ENCODE measurements around the gene FANCE.
"Not testable (repeated sequence)": the region's sequence is repeated elsewhere in the genome, so short reads cannot be mapped to it uniquely, and the experiment has no call there.

FANCE gene

GRCh38 chr6:35432291-35432690 is 19.8 kb upstream of the FANCE start:
- Histone ChIP-seq H2BK120ac (ENCODE audit: low read depth, low read length) (no peak overlapping the region), H4K8ac (ENCODE audit: low read depth, low read length) (no peak overlapping the region)

GRCh38 chr6:35432702-35433101 is 19.4 kb upstream of the FANCE start:
- peaks cover 11 to 17% of the 10 kb centered on the region in 2 donors for H3K9me3 ChIP-seq (replicated peaks in 1 of 2; ENCODE audit: control insufficient read depth in 2 of 2, insufficient read depth in 1 of 2, low read depth in 1 of 2, low read length in 2 of 2)
- H3K4me3 ChIP-seq (ENCODE audit: low read length in 2 of 2) = not testable (repeated sequence)
- WGBS, 2 donors (ENCODE audit: extremely low coverage in 2 of 2, insufficient read length in 2 of 2, insufficient replicate concordance in 1 of 2) = no CpG with 5 or more reads among the region's 3 CpGs

More at GRCh38 chr6:35432291-35432690, 19.8 kb upstream of the FANCE start:
- H3K4me3 ChIP-seq (ENCODE audit: low read length in 2 of 2) = no peak overlapping the region
- no peak overlapping the region for H3K23ac ChIP-seq (ENCODE audit: low read depth, low read length, poor library complexity)
- no peak overlapping the region for H3K14ac ChIP-seq (ENCODE audit: low read length)
- no peak overlapping the region for H3K4ac ChIP-seq (ENCODE audit: low read length)
- H3K27me3 ChIP-seq (ENCODE audit: control insufficient read depth in 3 of 3, insufficient read depth in 3 of 3, low read depth in 1 of 3, low read length in 3 of 3) = no peaks in the 10 kb centered on the region
- DNase-seq (ENCODE audit: low spot score) = no peak
- no peak overlapping the region for H2BK5ac ChIP-seq (ENCODE audit: low read length)
- H2AFZ ChIP-seq (ENCODE audit: low read length) = no peak overlapping the region
- no CpG with 5 or more reads among the region's 4 CpGs for WGBS, 2 donors (ENCODE audit: extremely low coverage in 2 of 2, insufficient read length in 2 of 2, insufficient replicate concordance in 1 of 2)
- H2BK12ac ChIP-seq (ENCODE audit: low read length) = no peak overlapping the region
- peaks cover 0 to 2% of the 10 kb centered on the region in 2 donors for H3K36me3 ChIP-seq (replicated peaks in 1 of 2; ENCODE audit: control insufficient read depth in 2 of 2, insufficient read depth in 2 of 2, low read length in 2 of 2)
- no peak overlapping the region for H2BK15ac ChIP-seq (ENCODE audit: low read length)
- H3K27ac ChIP-seq (replicated peaks; ENCODE audit: low read length) = no peak overlapping the region
- H2AK5ac ChIP-seq (ENCODE audit: low read depth, low read length) = no peak overlapping the region
- H3K4me1 ChIP-seq (ENCODE audit: control insufficient read depth in 2 of 2, insufficient read depth in 1 of 2, low read depth in 1 of 2, low read length in 2 of 2) = peaks cover 0 to 1% of the 10 kb centered on the region in 2 donors
- no peaks in the 10 kb centered on the region for H3K79me1 ChIP-seq (ENCODE audit: low read depth, low read length)
- H3K18ac ChIP-seq (ENCODE audit: low read length) = no peak overlapping the region
- no peak overlapping the region for H3K4me2 ChIP-seq (ENCODE audit: insufficient read depth, low read length, poor library complexity, severe bottlenecking)
- peaks cover 11 to 17% of the 10 kb centered on the region in 2 donors for H3K9me3 ChIP-seq (replicated peaks in 1 of 2; ENCODE audit: control insufficient read depth in 2 of 2, insufficient read depth in 1 of 2, low read depth in 1 of 2, low read length in 2 of 2)
- H4K91ac ChIP-seq (ENCODE audit: low read depth, low read length, poor library complexity) = no peak overlapping the region
- no peak overlapping the region for H3K9ac ChIP-seq (ENCODE audit: low read depth, low read length, poor library complexity)

GRCh38 chr6:35435074-35435837 is 16.9 kb upstream of the FANCE start:
- peaks cover 0 to 2% of the 10 kb centered on the region in 2 donors for H3K9me3 ChIP-seq (replicated peaks in 1 of 2; ENCODE audit: control insufficient read depth in 2 of 2, insufficient read depth in 1 of 2, low read depth in 1 of 2, low read length in 2 of 2)
- no peak overlapping the region for H4K8ac ChIP-seq (ENCODE audit: low read depth, low read length)
- H3K18ac ChIP-seq (ENCODE audit: low read length) = peak overlapping the region; percentile 61
- H3K36me3 ChIP-seq (replicated peaks in 1 of 2; ENCODE audit: control insufficient read depth in 2 of 2, insufficient read depth in 2 of 2, low read length in 2 of 2) = no peaks in the 10 kb centered on the region
- H2AK5ac ChIP-seq (ENCODE audit: low read depth, low read length) = peak overlapping the region; percentile 63
- H3K4ac ChIP-seq (ENCODE audit: low read length) = no peak overlapping the region
- no peak overlapping the region for H3K27ac ChIP-seq (replicated peaks; ENCODE audit: low read length)
- no peak overlapping the region for H3K14ac ChIP-seq (ENCODE audit: low read length)
- peak overlapping the region; percentile 87 for H2BK120ac ChIP-seq (ENCODE audit: low read depth, low read length)
- no peak overlapping the region for H2BK12ac ChIP-seq (ENCODE audit: low read length)
- WGBS, 2 donors (ENCODE audit: extremely low coverage in 2 of 2, insufficient read length in 2 of 2, insufficient replicate concordance in 1 of 2) = no CpG with 5 or more reads among the region's 16 CpGs
- H3K23ac ChIP-seq (ENCODE audit: low read depth, low read length, poor library complexity) = peak overlapping the region; percentile 80
- no peaks in the 10 kb centered on the region for H3K27me3 ChIP-seq (ENCODE audit: control insufficient read depth in 3 of 3, insufficient read depth in 3 of 3, low read depth in 1 of 3, low read length in 3 of 3)
- no peak for DNase-seq (ENCODE audit: low spot score)
- no peak overlapping the region for H3K4me2 ChIP-seq (ENCODE audit: insufficient read depth, low read length, poor library complexity, severe bottlenecking)
- no peak overlapping the region for H4K91ac ChIP-seq (ENCODE audit: low read depth, low read length, poor library complexity)
- peak overlapping the region; percentile 44 for H3K9ac ChIP-seq (ENCODE audit: low read depth, low read length, poor library complexity)
- H2BK5ac ChIP-seq (ENCODE audit: low read length) = no peak overlapping the region
- peaks cover 0 to 1% of the 10 kb centered on the region in 2 donors for H3K4me1 ChIP-seq (ENCODE audit: control insufficient read depth in 2 of 2, insufficient read depth in 1 of 2, low read depth in 1 of 2, low read length in 2 of 2)
- no peaks in the 10 kb centered on the region for H3K79me1 ChIP-seq (ENCODE audit: low read depth, low read length)
- no peak overlapping the region for H2AFZ ChIP-seq (ENCODE audit: low read length)
- no peak overlapping the region for H2BK15ac ChIP-seq (ENCODE audit: low read length)
- H3K4me3 ChIP-seq (ENCODE audit: low read length in 2 of 2) = no peak overlapping the region

More at GRCh38 chr6:35432702-35433101, 19.4 kb upstream of the FANCE start:
- H3K36me3 ChIP-seq (replicated peaks in 1 of 2; ENCODE audit: control insufficient read depth in 2 of 2, insufficient read depth in 2 of 2, low read length in 2 of 2); H3K23ac ChIP-seq (ENCODE audit: low read depth, low read length, poor library complexity); H2AK5ac ChIP-seq (ENCODE audit: low read depth, low read length); H2BK12ac ChIP-seq (ENCODE audit: low read length); H3K18ac ChIP-seq (ENCODE audit: low read length); H2BK5ac ChIP-seq (ENCODE audit: low read length); H3K27ac ChIP-seq (replicated peaks; ENCODE audit: low read length); H2AFZ ChIP-seq (ENCODE audit: low read length); H4K8ac ChIP-seq (ENCODE audit: low read depth, low read length); H3K4me2 ChIP-seq (ENCODE audit: insufficient read depth, low read length, poor library complexity, severe bottlenecking); H3K4ac ChIP-seq (ENCODE audit: low read length); H3K79me1 ChIP-seq (ENCODE audit: low read depth, low read length); H2BK120ac ChIP-seq (ENCODE audit: low read depth, low read length); H3K4me1 ChIP-seq (ENCODE audit: control insufficient read depth in 2 of 2, insufficient read depth in 1 of 2, low read depth in 1 of 2, low read length in 2 of 2); H2BK15ac ChIP-seq (ENCODE audit: low read length); H4K91ac ChIP-seq (ENCODE audit: low read depth, low read length, poor library complexity); H3K27me3 ChIP-seq (ENCODE audit: control insufficient read depth in 3 of 3, insufficient read depth in 3 of 3, low read depth in 1 of 3, low read length in 3 of 3); H3K14ac ChIP-seq (ENCODE audit: low read length); H3K9ac ChIP-seq (ENCODE audit: low read depth, low read length, poor library complexity); DNase-seq (ENCODE audit: low spot score): not testable (repeated sequence)

- H3K9ac ChIP-seq (ENCODE audit: low read depth, low read length, poor library complexity) = no peak overlapping the region
- H3K4me1 ChIP-seq (ENCODE audit: control insufficient read depth in 2 of 2, insufficient read depth in 1 of 2, low read depth in 1 of 2, low read length in 2 of 2) = peaks cover 0 to 1% of the 10 kb centered on the region in 2 donors
- H4K91ac ChIP-seq (ENCODE audit: low read depth, low read length, poor library complexity) = no peak overlapping the region
- no peak overlapping the region for H2BK12ac ChIP-seq (ENCODE audit: low read length)
- no peaks in the 10 kb centered on the region for H3K36me3 ChIP-seq (replicated peaks in 1 of 2; ENCODE audit: control insufficient read depth in 2 of 2, insufficient read depth in 2 of 2, low read length in 2 of 2)
- no peak overlapping the region for H3K18ac ChIP-seq (ENCODE audit: low read length)
- H3K4me2 ChIP-seq (ENCODE audit: insufficient read depth, low read length, poor library complexity, severe bottlenecking) = no peak overlapping the region
- WGBS, 2 donors (ENCODE audit: extremely low coverage in 2 of 2, insufficient read length in 2 of 2, insufficient replicate concordance in 1 of 2) = no CpG with 5 or more reads among the region's 8 CpGs
- H3K27ac ChIP-seq (replicated peaks; ENCODE audit: low read length) = no peak overlapping the region
- H3K23ac ChIP-seq (ENCODE audit: low read depth, low read length, poor library complexity) = no peak overlapping the region
- no peaks in the 10 kb centered on the region for H3K79me1 ChIP-seq (ENCODE audit: low read depth, low read length)
- no peak overlapping the region for H2BK120ac ChIP-seq (ENCODE audit: low read depth, low read length)
- H3K14ac ChIP-seq (ENCODE audit: low read length) = no peak overlapping the region
- no peak overlapping the region for H2AK5ac ChIP-seq (ENCODE audit: low read depth, low read length)
- DNase-seq (ENCODE audit: low spot score) = no peak
- H2BK15ac ChIP-seq (ENCODE audit: low read length) = no peak overlapping the region
- H3K27me3 ChIP-seq (ENCODE audit: control insufficient read depth in 3 of 3, insufficient read depth in 3 of 3, low read depth in 1 of 3, low read length in 3 of 3) = no peaks in the 10 kb centered on the region
- no peak overlapping the region for H2AFZ ChIP-seq (ENCODE audit: low read length)
- no peak overlapping the region for H3K4me3 ChIP-seq (ENCODE audit: low read length in 2 of 2)
- H3K4ac ChIP-seq (ENCODE audit: low read length) = no peak overlapping the region
- no peaks in the 10 kb centered on the region for H3K9me3 ChIP-seq (replicated peaks in 1 of 2; ENCODE audit: control insufficient read depth in 2 of 2, insufficient read depth in 1 of 2, low read depth in 1 of 2, low read length in 2 of 2)
- no peak overlapping the region for H2BK5ac ChIP-seq (ENCODE audit: low read length)
- no peak overlapping the region for H4K8ac ChIP-seq (ENCODE audit: low read depth, low read length)
These were observed 15.9 kb upstream of the FANCE start for GRCh38 chr6:35436071-35436857.
